Right lobe of liver (tissue), 4 donors: Measurements from ENCODE around the gene MED4.

Source experiments
- POLR2A ChIP-seq: fragments of 450-650 bp; IDR thresholded peaks from one replicate; pipeline ENCODE4 v1.6.1; 2017; ENCODE audit warnings: antibody characterized with exemption, mild to moderate bottlenecking
- TF ChIP-seq, protein P1 (sequence below), 4 donors: fragments of 200-600 bp in 3 of 4; fragments of 450-650 bp in 1 of 4; IDR thresholded peaks; one replicate each; pipeline versions ENCODE4 v1.5.1 to v1.8.0; 2016 to 2022; ENCODE audit warnings: antibody characterized with exemption in 4 of 4, mild to moderate bottlenecking in 2 of 4
- donor health status: DM: no; HTN: no; CAD: no.
- donor health status: DM: no; HTN: no; CAD: no.
- donor health status: DM: no; HTN: yes; CAD: no.

DNA sequence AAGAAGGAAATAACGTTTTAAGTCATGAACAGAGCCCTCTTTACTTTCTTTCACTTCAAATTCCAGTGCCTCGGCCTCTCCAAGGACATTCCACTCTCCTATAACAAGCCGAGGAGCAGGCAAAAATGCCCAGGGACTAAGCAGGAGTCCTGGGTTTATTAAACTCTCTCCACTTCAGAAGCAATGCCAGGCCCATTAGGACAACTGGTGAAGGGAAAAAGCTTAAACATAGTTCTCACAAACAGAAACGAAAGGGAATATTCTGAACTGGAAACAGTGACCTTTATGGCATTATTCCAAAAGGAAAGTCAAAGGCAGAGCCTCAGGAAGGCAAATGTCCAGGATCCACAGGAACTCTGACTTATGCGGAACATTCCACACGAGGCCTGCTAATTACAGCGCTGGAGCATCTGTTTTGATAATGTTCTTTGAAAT, 30.9 kb upstream of the MED4 start:
- TF ChIP-seq, protein P1, sequence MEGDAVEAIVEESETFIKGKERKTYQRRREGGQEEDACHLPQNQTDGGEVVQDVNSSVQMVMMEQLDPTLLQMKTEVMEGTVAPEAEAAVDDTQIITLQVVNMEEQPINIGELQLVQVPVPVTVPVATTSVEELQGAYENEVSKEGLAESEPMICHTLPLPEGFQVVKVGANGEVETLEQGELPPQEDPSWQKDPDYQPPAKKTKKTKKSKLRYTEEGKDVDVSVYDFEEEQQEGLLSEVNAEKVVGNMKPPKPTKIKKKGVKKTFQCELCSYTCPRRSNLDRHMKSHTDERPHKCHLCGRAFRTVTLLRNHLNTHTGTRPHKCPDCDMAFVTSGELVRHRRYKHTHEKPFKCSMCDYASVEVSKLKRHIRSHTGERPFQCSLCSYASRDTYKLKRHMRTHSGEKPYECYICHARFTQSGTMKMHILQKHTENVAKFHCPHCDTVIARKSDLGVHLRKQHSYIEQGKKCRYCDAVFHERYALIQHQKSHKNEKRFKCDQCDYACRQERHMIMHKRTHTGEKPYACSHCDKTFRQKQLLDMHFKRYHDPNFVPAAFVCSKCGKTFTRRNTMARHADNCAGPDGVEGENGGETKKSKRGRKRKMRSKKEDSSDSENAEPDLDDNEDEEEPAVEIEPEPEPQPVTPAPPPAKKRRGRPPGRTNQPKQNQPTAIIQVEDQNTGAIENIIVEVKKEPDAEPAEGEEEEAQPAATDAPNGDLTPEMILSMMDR (IDR thresholded peaks at IDR 0.05) = no peak
- TF ChIP-seq POLR2A = no peak
